C4-2B (cell line): ENCODE data around the gene LRBA.

Source experiments
- CTCF ChIP-seq: fragments of 450-650 bp; conservative IDR thresholded peaks from 2 replicates; pipeline ENCODE4 v1.5.1; 2017; ENCODE audit warnings: mild to moderate bottlenecking
- ZFX ChIP-seq: fragments of 450-650 bp; IDR thresholded peaks from 2 replicates; pipeline ENCODE4 v1.6.1; 2017

GRCh38 chr4:150253416-150253815 is 761.7 kb downstream of the LRBA start:
- no peak for TF ChIP-seq CTCF
- TF ChIP-seq ZFX = no peak
